Measurements from ENCODE around the gene CFAP100. TPM values are rescaled to one million over a fixed set of nuclear protein-coding genes. Genes with fewer than 3 reads are reported as not detected.

CFAP100 gene
- total and polyA plus RNA-seq, 2 of the 4 experiments (the other 2 are of a cell fraction) = not detected

DNA sequence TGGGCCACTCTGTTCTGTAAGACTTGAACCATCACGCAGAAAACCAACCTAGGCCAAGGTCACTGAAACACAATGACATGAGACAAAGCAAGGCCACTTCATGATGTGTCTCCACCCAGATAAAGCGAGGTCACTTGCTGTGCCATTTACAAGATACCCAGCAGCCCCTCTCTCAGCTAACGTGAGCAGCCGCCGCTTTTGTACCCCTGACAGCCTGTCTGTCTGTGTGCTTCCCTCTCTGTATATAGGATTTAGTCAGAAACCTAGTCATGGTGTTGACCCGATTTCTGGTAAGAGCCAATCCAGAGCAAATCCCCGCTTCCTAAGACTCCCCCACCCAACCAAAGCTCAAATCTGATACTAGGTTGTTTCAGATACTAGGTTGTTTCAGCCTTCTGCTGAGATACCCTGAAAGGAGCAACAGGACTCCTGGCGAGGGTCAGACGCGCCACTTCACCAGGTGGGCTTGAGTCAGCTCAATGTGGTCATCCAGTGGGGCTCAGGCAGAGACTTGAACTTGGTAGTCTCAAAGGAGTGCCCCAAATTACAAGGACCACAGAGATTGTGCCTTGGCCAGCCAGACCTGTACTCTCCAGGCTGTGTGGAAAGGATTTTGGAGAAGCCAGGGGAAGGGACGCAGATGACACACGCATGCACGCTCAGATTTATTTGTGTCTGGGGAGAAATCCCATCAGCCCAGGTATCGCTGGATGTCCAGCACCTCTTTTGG lies 84.0 kb downstream of the CFAP100 start:
- no peak overlapping the region for H2BK120ac ChIP-seq (ENCODE audit: low read depth, low read length)
- peaks cover 2% of the 10 kb centered on the region; the same call in 1 of the 2 replicates for H3K27me3 ChIP-seq (ENCODE audit: control insufficient read depth, insufficient read depth, low read length)
- in situ Hi-C loops (cut with MboI; ENCODE audit: low sequenced_read_pairs) (no loop called here), dilution Hi-C loops (cut with HindIII; ENCODE audit: low sequenced_read_pairs, unreplicated experiment) (no loop called here), intact Hi-C loops (cut with micrococcal nuclease) (loop anchor here (5.0 to 10.0 kb wide), 2 partner anchors 221 to 344 kb away; no protein-coding TSS in a partner anchor)
- ATAC-seq (ENCODE audit: low read depth) = no peak
- WGBS, 2 experiments (ENCODE audit: extremely low coverage in 2 of 2, insufficient read length in 1 of 2) = 98% methylated on average over 4 of the region's 14 CpGs; no CpG with 5 or more reads in 1 of the 2 experiments
- H3K9me1 ChIP-seq (ENCODE audit: insufficient read depth, low read length) = peaks cover 10% of the 10 kb centered on the region; the same call in 1 of the 2 replicates
- peaks cover 11% of the 10 kb centered on the region for H4K20me1 ChIP-seq (ENCODE audit: insufficient read depth, low read length)
- no peak overlapping the region for H2AK5ac ChIP-seq (ENCODE audit: low read depth, low read length)
- H2BK5ac ChIP-seq (ENCODE audit: low read depth, low read length, poor library complexity, severe bottlenecking) = no peak overlapping the region
- no peak overlapping the region for H2AFZ ChIP-seq (replicated peaks; ENCODE audit: low read length, poor library complexity)
- ChIA-PET CTCF (interaction anchor here (0.7 kb wide), 1 partner anchor 192 kb away, joined by 3 read pairs; no protein-coding TSS in a partner anchor), POLR2A (ENCODE audit: unreplicated experiment) (no interaction called here)
- no peak overlapping the region for H3K27ac ChIP-seq (ENCODE audit: insufficient read depth, low read length)
- H3K36me3 ChIP-seq (ENCODE audit: control insufficient read depth, insufficient read depth, low read length) = no peaks in the 10 kb centered on the region
- peaks cover 6% of the 10 kb centered on the region for H3K4me1 ChIP-seq (ENCODE audit: control insufficient read depth, insufficient read depth, low read length)
- no peak overlapping the region for H2BK15ac ChIP-seq (ENCODE audit: low read depth, low read length)
- no peak overlapping the region for H4K91ac ChIP-seq (ENCODE audit: insufficient read depth, low read depth, low read length)
- no peak overlapping the region for H3K4ac ChIP-seq (ENCODE audit: low read depth, low read length)
- H3K4me3 ChIP-seq (ENCODE audit: insufficient read depth, low read depth, low read length) = no peak overlapping the region
- no peak overlapping the region for H3K56ac ChIP-seq (ENCODE audit: extremely low read depth, insufficient read depth, low read length)
- H3K4me2 ChIP-seq (ENCODE audit: low read depth, low read length) = no peak overlapping the region
- H3K9ac ChIP-seq (ENCODE audit: low read depth, low read length) = no peak overlapping the region
- no peak overlapping the region for H4K5ac ChIP-seq (ENCODE audit: low read depth, low read length)
- no TSS peak for BruUV-seq (replicated peaks)
- no peak overlapping the region for H2AK9ac ChIP-seq (replicated peaks; ENCODE audit: low read depth, low read length, poor library complexity)
- no peak overlapping the region for H4K8ac ChIP-seq (ENCODE audit: low read depth in 2 of 2, low read length in 2 of 2)
- no peak overlapping the region for H2BK20ac ChIP-seq (ENCODE audit: low read depth, low read length)
- no peak overlapping the region for H3K18ac ChIP-seq (ENCODE audit: low read depth, low read length)
- no peak overlapping the region for H3K14ac ChIP-seq (replicated peaks; ENCODE audit: low read depth, low read length)
- no peak for DNase-seq
- H3K23ac ChIP-seq (ENCODE audit: low read depth, low read length) = no peak overlapping the region
- no peaks in the 10 kb centered on the region for H3K9me3 ChIP-seq (ENCODE audit: control insufficient read depth, insufficient read depth, low read length)
- H3K79me1 ChIP-seq (ENCODE audit: low read depth in 1 of 2, low read length in 2 of 2) = peaks cover 6 to 15% of the 10 kb centered on the region in 2 experiments; a peak in 3 of 4 replicates
- no peak for TF ChIP-seq NFE2L2 (IDR thresholded peaks at IDR 0.05; ENCODE audit: low read depth, low read length)
- TF ChIP-seq, protein P1, sequence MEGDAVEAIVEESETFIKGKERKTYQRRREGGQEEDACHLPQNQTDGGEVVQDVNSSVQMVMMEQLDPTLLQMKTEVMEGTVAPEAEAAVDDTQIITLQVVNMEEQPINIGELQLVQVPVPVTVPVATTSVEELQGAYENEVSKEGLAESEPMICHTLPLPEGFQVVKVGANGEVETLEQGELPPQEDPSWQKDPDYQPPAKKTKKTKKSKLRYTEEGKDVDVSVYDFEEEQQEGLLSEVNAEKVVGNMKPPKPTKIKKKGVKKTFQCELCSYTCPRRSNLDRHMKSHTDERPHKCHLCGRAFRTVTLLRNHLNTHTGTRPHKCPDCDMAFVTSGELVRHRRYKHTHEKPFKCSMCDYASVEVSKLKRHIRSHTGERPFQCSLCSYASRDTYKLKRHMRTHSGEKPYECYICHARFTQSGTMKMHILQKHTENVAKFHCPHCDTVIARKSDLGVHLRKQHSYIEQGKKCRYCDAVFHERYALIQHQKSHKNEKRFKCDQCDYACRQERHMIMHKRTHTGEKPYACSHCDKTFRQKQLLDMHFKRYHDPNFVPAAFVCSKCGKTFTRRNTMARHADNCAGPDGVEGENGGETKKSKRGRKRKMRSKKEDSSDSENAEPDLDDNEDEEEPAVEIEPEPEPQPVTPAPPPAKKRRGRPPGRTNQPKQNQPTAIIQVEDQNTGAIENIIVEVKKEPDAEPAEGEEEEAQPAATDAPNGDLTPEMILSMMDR (conservative IDR thresholded peaks at IDR 0.05; ENCODE audit: low read depth, low read length) = no peak
- TF ChIP-seq MAZ (IDR thresholded peaks at IDR 0.05; ENCODE audit: borderline replicate concordance, low read depth, low read length) = no peak
- TF ChIP-seq, protein P2, sequence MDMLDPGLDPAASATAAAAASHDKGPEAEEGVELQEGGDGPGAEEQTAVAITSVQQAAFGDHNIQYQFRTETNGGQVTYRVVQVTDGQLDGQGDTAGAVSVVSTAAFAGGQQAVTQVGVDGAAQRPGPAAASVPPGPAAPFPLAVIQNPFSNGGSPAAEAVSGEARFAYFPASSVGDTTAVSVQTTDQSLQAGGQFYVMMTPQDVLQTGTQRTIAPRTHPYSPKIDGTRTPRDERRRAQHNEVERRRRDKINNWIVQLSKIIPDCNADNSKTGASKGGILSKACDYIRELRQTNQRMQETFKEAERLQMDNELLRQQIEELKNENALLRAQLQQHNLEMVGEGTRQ (IDR thresholded peaks at IDR 0.05; ENCODE audit: low read depth, low read length) = no peak
- no peak for TF ChIP-seq FOS (IDR thresholded peaks at IDR 0.05; ENCODE audit: low read depth, low read length)
- no peak for TF ChIP-seq MXI1 (IDR thresholded peaks at IDR 0.05; ENCODE audit: borderline replicate concordance, low read depth, low read length)
- no peak for TF ChIP-seq RFX5 (IDR thresholded peaks at IDR 0.05; ENCODE audit: low read depth, low read length)
- no peak for TF ChIP-seq CHD1 (IDR thresholded peaks at IDR 0.05; ENCODE audit: low read depth, low read length)
- TF ChIP-seq SMC3 (IDR thresholded peaks at IDR 0.05; ENCODE audit: low read depth, low read length) = no peak
- TF ChIP-seq POLR2A (IDR thresholded peaks at IDR 0.05; ENCODE audit: low read depth, low read length) = no peak
- no peak for TF ChIP-seq RAD21 (IDR thresholded peaks at IDR 0.05; ENCODE audit: low read length)
- TF ChIP-seq RCOR1 (IDR thresholded peaks at IDR 0.05; ENCODE audit: insufficient replicate concordance, low read length) = no peak
- no peak for TF ChIP-seq MAFK (IDR thresholded peaks at IDR 0.05; ENCODE audit: low read depth, low read length)
- TF ChIP-seq CEBPB (IDR thresholded peaks at IDR 0.05; ENCODE audit: low read depth, low read length) = no peak
- no peak for TF ChIP-seq BHLHE40 (IDR thresholded peaks at IDR 0.05; ENCODE audit: low read depth, low read length)
